ENCODE measurements around the gene DDX10.
"Not testable (repeated sequence)": the region's sequence is repeated elsewhere in the genome, so short reads cannot be mapped to it uniquely, and the experiment has no call there.

DDX10 gene

GRCh38 chr11:108774037-108774730, 109.3 kb downstream of the DDX10 start:
- no peak for DNase-seq (ENCODE audit: low read depth)

- DNase-seq (ENCODE audit: low read depth), result no peak
Observed at GRCh38 chr11:108775324-108775723, 110.5 kb downstream of the DDX10 start.

- DNase-seq (ENCODE audit: low read depth), result not testable (repeated sequence)
Observed at GRCh38 chr11:108779147-108779546, 114.3 kb downstream of the DDX10 start.

GRCh38 chr11:108780119-108780518, 115.2 kb downstream of the DDX10 start:
- DNase-seq (ENCODE audit: low read depth), result no peak

GRCh38 chr11:108781946-108782345, 117.1 kb downstream of the DDX10 start:
- DNase-seq (ENCODE audit: low read depth), result no peak

- no peak for DNase-seq (ENCODE audit: low read depth)
Observed at GRCh38 chr11:108786281-108786990, 121.6 kb downstream of the DDX10 start.

- no peak for DNase-seq (ENCODE audit: low read depth)
Observed at GRCh38 chr11:108787105-108787504, 122.2 kb downstream of the DDX10 start.

GRCh38 chr11:108788565-108789199, 123.8 kb downstream of the DDX10 start:
- DNase-seq (ENCODE audit: low read depth), result no peak

GRCh38 chr11:108790501-108791299, 125.8 kb downstream of the DDX10 start:
- no peak for DNase-seq (ENCODE audit: low read depth)

GRCh38 chr11:108793138-108793537, 128.3 kb downstream of the DDX10 start:
- no peak for DNase-seq (ENCODE audit: low read depth)

GRCh38 chr11:108793611-108794010, 128.7 kb downstream of the DDX10 start:
- no peak for DNase-seq (ENCODE audit: low read depth)

- no peak for DNase-seq (ENCODE audit: low read depth)
Observed at GRCh38 chr11:108796551-108796950, 131.7 kb downstream of the DDX10 start.

GRCh38 chr11:108797578-108798100, 132.8 kb downstream of the DDX10 start:
- DNase-seq (ENCODE audit: low read depth), result no peak

- DNase-seq (ENCODE audit: low read depth), result no peak
Observed at GRCh38 chr11:108802492-108802891, 137.6 kb downstream of the DDX10 start.

GRCh38 chr11:108803776-108804175, 138.9 kb downstream of the DDX10 start:
- DNase-seq (ENCODE audit: low read depth), result no peak

GRCh38 chr11:108804511-108804910, 139.6 kb downstream of the DDX10 start:
- no peak for DNase-seq (ENCODE audit: low read depth)

- DNase-seq (ENCODE audit: low read depth), result no peak
Observed at GRCh38 chr11:108805030-108805429, 140.2 kb downstream of the DDX10 start.

GRCh38 chr11:108807262-108807661, 142.4 kb downstream of the DDX10 start:
- no peak for DNase-seq (ENCODE audit: low read depth)

GRCh38 chr11:108813086-108813485, 148.2 kb downstream of the DDX10 start:
- no peak for DNase-seq (ENCODE audit: low read depth)

- DNase-seq (ENCODE audit: low read depth), result no peak
Observed at GRCh38 chr11:108817976-108818375, 153.1 kb downstream of the DDX10 start.

GRCh38 chr11:108818971-108819370, 154.1 kb downstream of the DDX10 start:
- no peak for DNase-seq (ENCODE audit: low read depth)

GRCh38 chr11:108819957-108820356, 155.1 kb downstream of the DDX10 start:
- no peak for DNase-seq (ENCODE audit: low read depth)
